ENCODE measurements around the gene GAST.
A peak's percentile ranks its signal among the peaks of the same experiment; 100 is the strongest.
"Not testable (repeated sequence)": the region's sequence is repeated elsewhere in the genome, so short reads cannot be mapped to it uniquely, and the experiment has no call there.

The GAST gene

GRCh38 chr17:41675157-41676057, 36.7 kb upstream of the GAST start:
- not testable (repeated sequence) for H3K27me3 ChIP-seq (replicated peaks; ENCODE audit: control insufficient read depth, insufficient read depth, low read length, poor library complexity, severe bottlenecking); H3K27ac ChIP-seq (ENCODE audit: insufficient read depth, low read length, poor library complexity, severe bottlenecking); H3K9me3 ChIP-seq (ENCODE audit: control insufficient read depth, low read length); H3K4me3 ChIP-seq (ENCODE audit: insufficient read depth, low read depth, low read length, poor library complexity, severe bottlenecking); H3K36me3 ChIP-seq (ENCODE audit: control insufficient read depth, insufficient read depth, low read length); DNase-seq; H3K4me1 ChIP-seq (ENCODE audit: control insufficient read depth, insufficient read depth, low read length, poor library complexity, severe bottlenecking)

- Histone ChIP-seq H3K27me3 (replicated peaks; ENCODE audit: control insufficient read depth, insufficient read depth, low read length, poor library complexity, severe bottlenecking) (no peaks in the 10 kb centered on the region), H3K36me3 (ENCODE audit: control insufficient read depth, insufficient read depth, low read length) (no peaks in the 10 kb centered on the region), H3K4me3 (ENCODE audit: insufficient read depth, low read depth, low read length, poor library complexity, severe bottlenecking) (no peak overlapping the region), H3K9me3 (ENCODE audit: control insufficient read depth, low read length) (no peaks in the 10 kb centered on the region), H3K27ac (ENCODE audit: insufficient read depth, low read length, poor library complexity, severe bottlenecking) (no peak overlapping the region), H3K4me1 (ENCODE audit: control insufficient read depth, insufficient read depth, low read length, poor library complexity, severe bottlenecking) (peaks cover 4% of the 10 kb centered on the region)
- DNase-seq, result no peak
Observed at GRCh38 chr17:41676058-41676419, 36.1 kb upstream of the GAST start.

GRCh38 chr17:41678411-41678906, 33.7 kb upstream of the GAST start:
- H3K27ac ChIP-seq (ENCODE audit: insufficient read depth, low read length, poor library complexity, severe bottlenecking), result peak overlapping the region; percentile 80
- peaks cover 4% of the 10 kb centered on the region for H3K4me1 ChIP-seq (ENCODE audit: control insufficient read depth, insufficient read depth, low read length, poor library complexity, severe bottlenecking)
- no peak for DNase-seq
- no peaks in the 10 kb centered on the region for H3K36me3 ChIP-seq (ENCODE audit: control insufficient read depth, insufficient read depth, low read length)
- H3K27me3 ChIP-seq (replicated peaks; ENCODE audit: control insufficient read depth, insufficient read depth, low read length, poor library complexity, severe bottlenecking), result no peaks in the 10 kb centered on the region
- peak overlapping the region; percentile 52 for H3K4me3 ChIP-seq (ENCODE audit: insufficient read depth, low read depth, low read length, poor library complexity, severe bottlenecking)
- H3K9me3 ChIP-seq (ENCODE audit: control insufficient read depth, low read length), result no peaks in the 10 kb centered on the region

GRCh38 chr17:41678907-41679739, 33.0 kb upstream of the GAST start:
- Histone ChIP-seq H3K27me3 (replicated peaks; ENCODE audit: control insufficient read depth, insufficient read depth, low read length, poor library complexity, severe bottlenecking) (no peaks in the 10 kb centered on the region), H3K9me3 (ENCODE audit: control insufficient read depth, low read length) (no peaks in the 10 kb centered on the region), H3K4me1 (ENCODE audit: control insufficient read depth, insufficient read depth, low read length, poor library complexity, severe bottlenecking) (peaks cover 4% of the 10 kb centered on the region), H3K36me3 (ENCODE audit: control insufficient read depth, insufficient read depth, low read length) (no peaks in the 10 kb centered on the region), H3K27ac (ENCODE audit: insufficient read depth, low read length, poor library complexity, severe bottlenecking) (peak overlapping the region; percentile 80), H3K4me3 (ENCODE audit: insufficient read depth, low read depth, low read length, poor library complexity, severe bottlenecking) (peak overlapping the region; percentile 52)
- DNase-seq, result peak; percentile 41 to 58 (median 41)

GRCh38 chr17:41679740-41680425, 32.2 kb upstream of the GAST start:
- H3K4me3 ChIP-seq (ENCODE audit: insufficient read depth, low read depth, low read length, poor library complexity, severe bottlenecking), result no peak overlapping the region
- H3K27ac ChIP-seq (ENCODE audit: insufficient read depth, low read length, poor library complexity, severe bottlenecking), result peak overlapping the region; percentile 80

GRCh38 chr17:41680426-41681040, 31.6 kb upstream of the GAST start:
- H3K27ac ChIP-seq (ENCODE audit: insufficient read depth, low read length, poor library complexity, severe bottlenecking), result no peak overlapping the region
- DNase-seq, result no peak

More at GRCh38 chr17:41679740-41680425, 32.2 kb upstream of the GAST start:
- Histone ChIP-seq H3K36me3 (ENCODE audit: control insufficient read depth, insufficient read depth, low read length) (no peaks in the 10 kb centered on the region), H3K9me3 (ENCODE audit: control insufficient read depth, low read length) (no peaks in the 10 kb centered on the region), H3K4me1 (ENCODE audit: control insufficient read depth, insufficient read depth, low read length, poor library complexity, severe bottlenecking) (peaks cover 4% of the 10 kb centered on the region), H3K27me3 (replicated peaks; ENCODE audit: control insufficient read depth, insufficient read depth, low read length, poor library complexity, severe bottlenecking) (no peaks in the 10 kb centered on the region)
- DNase-seq, result no peak

GRCh38 chr17:41681776-41682175, 30.4 kb upstream of the GAST start:
- Histone ChIP-seq H3K27me3 (replicated peaks; ENCODE audit: control insufficient read depth, insufficient read depth, low read length, poor library complexity, severe bottlenecking) (no peaks in the 10 kb centered on the region), H3K36me3 (ENCODE audit: control insufficient read depth, insufficient read depth, low read length) (no peaks in the 10 kb centered on the region), H3K27ac (ENCODE audit: insufficient read depth, low read length, poor library complexity, severe bottlenecking) (no peak overlapping the region), H3K9me3 (ENCODE audit: control insufficient read depth, low read length) (no peaks in the 10 kb centered on the region), H3K4me3 (ENCODE audit: insufficient read depth, low read depth, low read length, poor library complexity, severe bottlenecking) (no peak overlapping the region), H3K4me1 (ENCODE audit: control insufficient read depth, insufficient read depth, low read length, poor library complexity, severe bottlenecking) (peaks cover 4% of the 10 kb centered on the region)
- no peak for DNase-seq

More at GRCh38 chr17:41680426-41681040, 31.6 kb upstream of the GAST start:
- H3K27me3 ChIP-seq (replicated peaks; ENCODE audit: control insufficient read depth, insufficient read depth, low read length, poor library complexity, severe bottlenecking), result no peaks in the 10 kb centered on the region
- H3K36me3 ChIP-seq (ENCODE audit: control insufficient read depth, insufficient read depth, low read length), result no peaks in the 10 kb centered on the region
- H3K4me1 ChIP-seq (ENCODE audit: control insufficient read depth, insufficient read depth, low read length, poor library complexity, severe bottlenecking), result peaks cover 4% of the 10 kb centered on the region
- H3K9me3 ChIP-seq (ENCODE audit: control insufficient read depth, low read length), result no peaks in the 10 kb centered on the region
- no peak overlapping the region for H3K4me3 ChIP-seq (ENCODE audit: insufficient read depth, low read depth, low read length, poor library complexity, severe bottlenecking)

- Histone ChIP-seq H3K9me3 (ENCODE audit: control insufficient read depth, low read length) (no peaks in the 10 kb centered on the region), H3K4me1 (ENCODE audit: control insufficient read depth, insufficient read depth, low read length, poor library complexity, severe bottlenecking) (peaks cover 7% of the 10 kb centered on the region), H3K4me3 (ENCODE audit: insufficient read depth, low read depth, low read length, poor library complexity, severe bottlenecking) (no peak overlapping the region), H3K27ac (ENCODE audit: insufficient read depth, low read length, poor library complexity, severe bottlenecking) (no peak overlapping the region), H3K36me3 (ENCODE audit: control insufficient read depth, insufficient read depth, low read length) (no peaks in the 10 kb centered on the region), H3K27me3 (replicated peaks; ENCODE audit: control insufficient read depth, insufficient read depth, low read length, poor library complexity, severe bottlenecking) (no peaks in the 10 kb centered on the region)
- DNase-seq, result no peak
Observed at GRCh38 chr17:41682631-41683030, 29.5 kb upstream of the GAST start.

GRCh38 chr17:41683441-41684007, 28.6 kb upstream of the GAST start:
- no peaks in the 10 kb centered on the region for H3K9me3 ChIP-seq (ENCODE audit: control insufficient read depth, low read length)
- no peak overlapping the region for H3K27ac ChIP-seq (ENCODE audit: insufficient read depth, low read length, poor library complexity, severe bottlenecking)
- H3K4me1 ChIP-seq (ENCODE audit: control insufficient read depth, insufficient read depth, low read length, poor library complexity, severe bottlenecking), result peaks cover 13% of the 10 kb centered on the region
- no peak overlapping the region for H3K4me3 ChIP-seq (ENCODE audit: insufficient read depth, low read depth, low read length, poor library complexity, severe bottlenecking)
- DNase-seq, result no peak
- H3K27me3 ChIP-seq (replicated peaks; ENCODE audit: control insufficient read depth, insufficient read depth, low read length, poor library complexity, severe bottlenecking), result no peaks in the 10 kb centered on the region
- H3K36me3 ChIP-seq (ENCODE audit: control insufficient read depth, insufficient read depth, low read length), result no peaks in the 10 kb centered on the region

Measured in effector memory CD4-positive, alpha-beta T cell (primary cell).